ENCODE measurements around the gene CORO6.

DNA sequence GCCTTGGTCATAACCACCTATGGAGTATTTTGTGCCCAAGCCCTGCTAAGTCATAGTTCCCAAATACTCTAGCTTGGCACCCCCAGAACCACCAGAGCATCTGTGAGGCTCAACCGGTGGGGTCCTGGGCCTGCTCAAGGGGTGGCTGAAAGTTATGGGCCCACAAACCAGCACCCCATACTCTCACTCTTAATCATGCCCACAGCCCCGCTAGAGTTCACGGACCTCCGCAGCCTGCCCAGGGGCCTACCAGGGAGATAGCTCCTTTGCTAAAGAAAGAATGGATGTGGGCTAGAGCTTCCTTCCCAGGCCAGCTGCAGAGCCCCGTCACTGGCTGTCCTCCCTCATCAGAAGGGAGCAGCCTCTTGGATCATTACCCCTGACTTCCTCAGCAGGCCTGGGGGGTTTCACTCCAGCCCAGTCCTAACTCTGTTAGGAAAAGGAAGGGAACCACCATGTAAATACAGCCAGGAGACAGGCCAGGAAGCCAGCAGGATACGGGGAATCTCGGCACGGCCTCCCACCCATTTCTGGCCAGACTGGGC lies 34.6 kb downstream of the CORO6 start:
- TF ChIP-seq CTCF (IDR thresholded peaks at IDR 0.05) (no peak), POLR2A (IDR thresholded peaks at IDR 0.05) (no peak), POLR2AphosphoS5 (IDR thresholded peaks at IDR 0.05) (no peak), EP300 (IDR thresholded peaks at IDR 0.05; ENCODE audit: low read depth) (no peak)

All from transverse colon (tissue), 4 donors.